ENCODE results near the gene SMAD6. TPM values are rescaled to one million over a fixed set of nuclear protein-coding genes. Genes with fewer than 3 reads are reported as not detected.

SMAD6 gene
- total RNA-seq, 2 donors from 2014 or later, result 9.4 to 22.0 TPM

- TF ChIP-seq, protein P1, sequence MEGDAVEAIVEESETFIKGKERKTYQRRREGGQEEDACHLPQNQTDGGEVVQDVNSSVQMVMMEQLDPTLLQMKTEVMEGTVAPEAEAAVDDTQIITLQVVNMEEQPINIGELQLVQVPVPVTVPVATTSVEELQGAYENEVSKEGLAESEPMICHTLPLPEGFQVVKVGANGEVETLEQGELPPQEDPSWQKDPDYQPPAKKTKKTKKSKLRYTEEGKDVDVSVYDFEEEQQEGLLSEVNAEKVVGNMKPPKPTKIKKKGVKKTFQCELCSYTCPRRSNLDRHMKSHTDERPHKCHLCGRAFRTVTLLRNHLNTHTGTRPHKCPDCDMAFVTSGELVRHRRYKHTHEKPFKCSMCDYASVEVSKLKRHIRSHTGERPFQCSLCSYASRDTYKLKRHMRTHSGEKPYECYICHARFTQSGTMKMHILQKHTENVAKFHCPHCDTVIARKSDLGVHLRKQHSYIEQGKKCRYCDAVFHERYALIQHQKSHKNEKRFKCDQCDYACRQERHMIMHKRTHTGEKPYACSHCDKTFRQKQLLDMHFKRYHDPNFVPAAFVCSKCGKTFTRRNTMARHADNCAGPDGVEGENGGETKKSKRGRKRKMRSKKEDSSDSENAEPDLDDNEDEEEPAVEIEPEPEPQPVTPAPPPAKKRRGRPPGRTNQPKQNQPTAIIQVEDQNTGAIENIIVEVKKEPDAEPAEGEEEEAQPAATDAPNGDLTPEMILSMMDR (IDR thresholded peaks at IDR 0.05), result no peak
- intact Hi-C loops (cut with DNase I), result no loop called here
- DNase-seq, result no peak
- Histone ChIP-seq H3K36me3 (no peaks in the 10 kb centered on the region), H3K9me3 (no peaks in the 10 kb centered on the region), H3K4me3 (no peak overlapping the region), H3K27me3 (no peaks in the 10 kb centered on the region), H3K4me1 (peaks cover 17% of the 10 kb centered on the region), H3K27ac (no peak overlapping the region), H3K9ac (ENCODE audit: low read depth in 2 of 2, low read length in 2 of 2) (no peak overlapping the region)
These were observed 99.2 kb downstream of the SMAD6 start for GRCh38 chr15:66801266-66801665.

DNA sequence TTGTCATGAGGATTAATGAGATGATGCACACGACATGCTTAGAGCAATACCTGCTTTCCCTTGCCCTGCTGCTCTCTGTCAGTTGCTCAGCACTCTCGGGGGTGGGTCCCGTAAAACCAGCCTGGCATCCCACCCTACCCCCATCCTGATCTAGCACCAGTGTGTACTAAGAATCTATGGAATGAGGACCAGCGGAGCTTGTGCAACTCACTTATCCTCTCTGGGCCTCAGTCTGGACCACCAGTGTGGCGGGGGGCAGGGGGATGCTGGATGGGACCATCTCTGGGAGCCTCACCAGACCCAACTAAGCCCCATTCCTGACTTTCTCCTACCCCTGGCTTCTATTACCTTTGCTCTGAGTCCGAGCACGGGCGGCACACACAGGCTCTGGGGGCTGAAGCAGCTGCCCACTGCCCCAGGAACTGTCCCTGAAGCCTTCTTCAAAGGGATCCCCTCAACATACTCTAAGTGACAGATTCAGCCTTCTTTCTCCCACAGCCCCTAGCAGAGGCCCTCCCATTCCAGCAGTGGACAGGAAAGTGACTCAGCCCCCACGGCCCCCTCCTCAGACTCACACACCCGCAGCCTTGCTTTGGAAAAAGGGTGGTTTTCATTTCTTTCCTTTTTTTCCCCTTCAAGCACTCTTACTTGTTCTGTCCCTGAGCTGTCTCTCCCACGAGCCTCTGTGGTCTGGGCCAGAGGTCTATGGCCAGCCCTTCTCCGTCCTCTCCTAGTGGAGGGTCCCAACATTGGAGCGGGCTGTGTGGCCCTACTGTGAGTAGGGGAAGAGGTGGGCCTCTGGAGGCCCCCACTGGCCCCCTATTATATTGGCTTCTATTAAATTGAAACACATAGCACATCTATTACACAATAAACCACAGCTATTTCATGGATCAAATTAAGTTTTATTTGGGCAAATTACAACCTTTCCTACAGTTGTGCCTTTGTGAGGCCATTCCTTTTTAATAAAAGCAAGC, 100.3 kb downstream of the SMAD6 start:
- Histone ChIP-seq H3K27ac (peak overlapping the region; percentile 51), H3K4me1 (peaks cover 17% of the 10 kb centered on the region), H3K27me3 (no peaks in the 10 kb centered on the region), H3K4me3 (no peak overlapping the region), H3K36me3 (no peaks in the 10 kb centered on the region), H3K9me3 (no peaks in the 10 kb centered on the region), H3K9ac (ENCODE audit: low read depth in 2 of 2, low read length in 2 of 2) (peak overlapping the region in 1 of 2 donors; percentile 24)
- TF ChIP-seq, protein P1 (IDR thresholded peaks at IDR 0.05), result no peak
- intact Hi-C loops (cut with DNase I), result no loop called here
- DNase-seq, result no peak

- no peak overlapping the region for H3K4me3 ChIP-seq
- DNase-seq, result peak; percentile 86
- H3K9me3 ChIP-seq, result no peaks in the 10 kb centered on the region
- TF ChIP-seq, protein P1 (IDR thresholded peaks at IDR 0.05), result no peak
- H3K36me3 ChIP-seq, result no peaks in the 10 kb centered on the region
- H3K9ac ChIP-seq (ENCODE audit: low read depth in 2 of 2, low read length in 2 of 2), result peak overlapping the region in 1 of 2 donors; percentile 24
- no peaks in the 10 kb centered on the region for H3K27me3 ChIP-seq
- intact Hi-C loops (cut with DNase I), result no loop called here
- peaks cover 17% of the 10 kb centered on the region for H3K4me1 ChIP-seq
- H3K27ac ChIP-seq, result peak overlapping the region; percentile 51
These were observed 101.2 kb downstream of the SMAD6 start for GRCh38 chr15:66803182-66803729.

DNA sequence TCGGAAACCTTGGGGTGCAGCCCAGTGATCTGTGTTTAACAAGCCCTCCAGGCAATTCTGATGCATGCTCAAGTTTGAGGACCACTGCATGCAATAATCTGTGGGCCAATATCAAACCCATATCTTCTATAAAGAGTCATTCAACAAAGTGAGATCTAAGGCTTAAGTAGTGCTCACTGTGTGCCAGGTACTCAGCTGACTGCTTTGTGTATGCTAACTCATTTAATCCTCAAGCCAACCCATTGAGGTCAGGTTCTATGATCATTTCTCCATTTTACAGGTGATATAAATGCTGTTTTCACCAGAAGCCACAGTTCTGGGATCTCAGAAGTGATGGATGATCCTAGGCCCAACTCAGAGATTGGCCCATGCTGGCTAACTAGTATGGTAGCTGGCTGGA, 101.7 kb downstream of the SMAD6 start:
- peak overlapping the region; percentile 51 for H3K27ac ChIP-seq
- TF ChIP-seq, protein P1 (IDR thresholded peaks at IDR 0.05), result no peak
- peaks cover 17% of the 10 kb centered on the region for H3K4me1 ChIP-seq
- no peaks in the 10 kb centered on the region for H3K9me3 ChIP-seq
- H3K9ac ChIP-seq (ENCODE audit: low read depth in 2 of 2, low read length in 2 of 2), result no peak overlapping the region
- no peaks in the 10 kb centered on the region for H3K36me3 ChIP-seq
- H3K27me3 ChIP-seq, result no peaks in the 10 kb centered on the region
- H3K4me3 ChIP-seq, result no peak overlapping the region
- intact Hi-C loops (cut with DNase I), result no loop called here
- DNase-seq, result no peak

GRCh38 chr15:66805202-66805885, 103.3 kb downstream of the SMAD6 start:
- no peak for DNase-seq
- Histone ChIP-seq H3K9ac (ENCODE audit: low read depth in 2 of 2, low read length in 2 of 2) (no peak overlapping the region), H3K36me3 (no peaks in the 10 kb centered on the region), H3K4me1 (peaks cover 17% of the 10 kb centered on the region), H3K4me3 (no peak overlapping the region), H3K27ac (no peak overlapping the region), H3K9me3 (no peaks in the 10 kb centered on the region), H3K27me3 (no peaks in the 10 kb centered on the region)
- TF ChIP-seq, protein P1 (IDR thresholded peaks at IDR 0.05), result no peak
- intact Hi-C loops (cut with DNase I), result no loop called here

Measured in colonic mucosa (tissue), 4 donors.